Measurements from ENCODE around the gene PAK4.

DNA sequence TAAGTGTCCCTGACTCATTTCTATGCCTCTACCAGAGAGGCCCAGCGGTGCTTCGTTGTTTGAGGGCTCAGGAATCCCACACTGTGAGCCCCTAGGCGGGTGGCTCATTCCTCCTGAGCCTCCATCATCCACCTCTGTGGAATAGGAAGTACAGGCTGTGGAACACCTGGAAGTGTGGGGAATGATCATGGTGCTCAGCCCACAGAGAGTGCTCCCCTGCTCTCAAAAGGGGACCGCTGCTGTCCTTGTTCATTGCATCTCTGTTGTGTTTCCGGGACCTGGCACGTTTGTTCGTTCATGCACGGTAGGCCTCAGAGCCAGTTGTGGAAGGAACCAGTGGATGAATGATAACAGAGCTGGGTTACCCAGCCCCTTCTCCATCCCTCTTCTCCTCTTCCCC lies 40.2 kb upstream of the PAK4 start:
- TF ChIP-seq, protein P1, sequence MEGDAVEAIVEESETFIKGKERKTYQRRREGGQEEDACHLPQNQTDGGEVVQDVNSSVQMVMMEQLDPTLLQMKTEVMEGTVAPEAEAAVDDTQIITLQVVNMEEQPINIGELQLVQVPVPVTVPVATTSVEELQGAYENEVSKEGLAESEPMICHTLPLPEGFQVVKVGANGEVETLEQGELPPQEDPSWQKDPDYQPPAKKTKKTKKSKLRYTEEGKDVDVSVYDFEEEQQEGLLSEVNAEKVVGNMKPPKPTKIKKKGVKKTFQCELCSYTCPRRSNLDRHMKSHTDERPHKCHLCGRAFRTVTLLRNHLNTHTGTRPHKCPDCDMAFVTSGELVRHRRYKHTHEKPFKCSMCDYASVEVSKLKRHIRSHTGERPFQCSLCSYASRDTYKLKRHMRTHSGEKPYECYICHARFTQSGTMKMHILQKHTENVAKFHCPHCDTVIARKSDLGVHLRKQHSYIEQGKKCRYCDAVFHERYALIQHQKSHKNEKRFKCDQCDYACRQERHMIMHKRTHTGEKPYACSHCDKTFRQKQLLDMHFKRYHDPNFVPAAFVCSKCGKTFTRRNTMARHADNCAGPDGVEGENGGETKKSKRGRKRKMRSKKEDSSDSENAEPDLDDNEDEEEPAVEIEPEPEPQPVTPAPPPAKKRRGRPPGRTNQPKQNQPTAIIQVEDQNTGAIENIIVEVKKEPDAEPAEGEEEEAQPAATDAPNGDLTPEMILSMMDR (conservative IDR thresholded peaks at IDR 0.05; ENCODE audit: low read depth, low read length): no peak
- TF ChIP-seq EZH2 (IDR thresholded peaks at IDR 0.05; ENCODE audit: borderline replicate concordance, low read depth, low read length, poor library complexity, severe bottlenecking): no peak

Data from A673 (cell line).